DLD1 (cell line): Measurements from ENCODE around the gene ERI2.

Experiments
- in situ Hi-C: cut with HindIII; loops from 2 replicates; pipeline ENCODE4 v1.10.0; 2017; ENCODE audit warnings: low sequenced_read_pairs

The ERI2 gene, protein sequence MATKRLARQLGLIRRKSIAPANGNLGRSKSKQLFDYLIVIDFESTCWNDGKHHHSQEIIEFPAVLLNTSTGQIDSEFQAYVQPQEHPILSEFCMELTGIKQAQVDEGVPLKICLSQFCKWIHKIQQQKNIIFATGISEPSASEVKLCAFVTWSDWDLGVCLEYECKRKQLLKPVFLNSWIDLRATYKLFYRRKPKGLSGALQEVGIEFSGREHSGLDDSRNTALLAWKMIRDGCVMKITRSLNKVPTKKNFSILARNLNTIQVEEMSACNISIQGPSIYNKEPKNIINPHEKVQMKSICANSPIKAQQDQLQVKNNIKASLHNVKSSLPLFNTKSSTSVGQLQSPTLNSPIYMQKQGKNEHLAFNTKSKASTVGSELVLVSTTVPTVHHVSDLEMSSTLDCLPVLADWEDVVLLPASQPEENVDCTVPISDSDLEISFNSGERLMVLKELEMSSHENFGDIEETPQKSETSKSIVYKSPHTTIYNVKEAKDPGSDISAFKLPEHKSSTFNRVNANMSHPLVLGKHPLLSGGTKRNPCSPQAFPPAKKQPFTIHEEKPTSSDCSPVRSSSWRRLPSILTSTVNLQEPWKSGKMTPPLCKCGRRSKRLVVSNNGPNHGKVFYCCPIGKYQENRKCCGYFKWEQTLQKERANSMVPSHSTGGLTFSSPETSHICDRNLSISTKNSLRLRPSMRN

GRCh38 chr16:20806168-20807050 lies at the start of gene ERI2, which contains the start of gene REXO5:
ERI2 (minus strand) TSS chr16:20806472; CDS start chr16:20806430, 42 bp downstream.
REXO5 (plus strand) TSS chr16:20806527; CDS start chr16:20806954, 427 bp downstream.
- in situ Hi-C loops: no loop called here

DNA sequence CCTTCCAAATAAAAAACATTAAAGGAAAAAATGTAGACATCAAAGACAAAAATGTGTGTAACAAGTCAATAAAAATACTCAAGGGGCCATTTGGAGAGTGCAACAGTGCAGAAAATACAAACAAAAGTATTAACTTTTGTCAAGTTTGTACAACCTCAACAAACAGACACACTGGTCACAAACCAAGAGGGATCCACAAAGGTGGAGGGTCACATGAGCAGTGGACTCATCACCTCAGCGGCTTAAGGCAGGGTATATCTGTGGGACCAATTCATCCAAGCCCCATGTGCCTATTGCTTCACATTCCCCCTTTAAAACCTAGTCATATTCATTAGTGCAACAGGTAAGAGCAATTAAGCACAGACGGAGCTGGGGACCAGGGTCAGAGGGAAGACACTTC lies 48.7 kb upstream of the ERI2 start:
- in situ Hi-C loops: loop anchor here (10.0 kb wide), 1 partner anchor 230 kb away; no protein-coding TSS in a partner anchor

DNA sequence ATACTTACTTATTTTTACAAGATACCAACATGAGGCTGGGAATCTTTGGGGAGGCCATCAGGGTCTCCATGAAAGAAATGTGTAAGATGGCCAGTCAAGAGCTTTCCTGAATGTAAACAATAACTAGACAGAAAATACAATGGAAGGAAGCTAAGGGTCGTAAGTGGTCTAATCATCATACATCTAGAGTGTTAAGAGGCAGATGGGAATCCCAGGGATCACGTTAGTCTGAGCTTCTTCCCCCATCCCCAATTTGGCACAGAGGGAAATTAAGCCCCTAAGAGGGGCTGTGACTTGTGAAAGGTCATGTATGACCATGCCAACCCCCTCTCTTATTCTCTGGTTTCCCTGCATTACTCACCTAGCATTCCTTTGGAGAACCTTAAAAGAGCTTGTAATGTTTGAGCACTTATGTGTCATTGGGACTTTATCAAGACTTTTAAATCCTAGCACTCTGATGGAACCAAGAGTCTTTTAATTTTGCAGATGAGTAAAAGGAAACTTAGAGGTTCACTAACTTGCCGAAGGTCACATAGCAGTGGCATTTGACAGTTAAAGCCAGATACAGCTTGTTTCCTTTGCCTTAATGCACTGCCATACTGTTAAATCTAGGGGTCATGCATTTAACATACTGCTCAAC lies 47.8 kb upstream of the ERI2 start:
- in situ Hi-C loops: loop anchor here (10.0 kb wide), 1 partner anchor 231 kb away; no protein-coding TSS in a partner anchor

GRCh38 chr16:20853143-20853542 lies 46.9 kb upstream of the ERI2 start:
- in situ Hi-C loops: loop anchor here (10.0 kb wide), 1 partner anchor 232 kb away; no protein-coding TSS in a partner anchor

GRCh38 chr16:20851601-20852000 lies 45.3 kb upstream of the ERI2 start:
- in situ Hi-C loops: loop anchor here (10.0 kb wide), 1 partner anchor 233 kb away; no protein-coding TSS in a partner anchor

DNA sequence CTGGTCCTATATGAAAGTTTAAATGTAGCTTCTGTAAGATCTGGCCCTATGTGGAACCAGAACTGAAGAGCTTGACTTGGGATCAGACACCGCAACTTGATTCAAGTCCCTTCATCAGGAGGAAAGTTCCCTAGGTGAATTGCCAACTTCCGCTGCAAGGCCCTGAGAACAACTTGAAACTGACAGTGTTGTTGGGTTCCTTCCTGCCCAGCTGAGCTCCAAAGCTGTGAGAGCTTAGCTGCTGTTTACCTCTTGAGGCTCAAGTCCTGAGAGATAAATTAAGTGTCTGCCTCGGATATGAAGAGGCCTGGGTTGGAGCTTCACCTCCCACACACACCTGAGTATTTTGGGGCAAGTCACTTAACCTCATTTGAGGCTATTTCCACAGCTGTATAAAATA lies 44.7 kb upstream of the ERI2 start:
- in situ Hi-C loops: loop anchor here (10.0 kb wide), 1 partner anchor 234 kb away; no protein-coding TSS in a partner anchor

DNA sequence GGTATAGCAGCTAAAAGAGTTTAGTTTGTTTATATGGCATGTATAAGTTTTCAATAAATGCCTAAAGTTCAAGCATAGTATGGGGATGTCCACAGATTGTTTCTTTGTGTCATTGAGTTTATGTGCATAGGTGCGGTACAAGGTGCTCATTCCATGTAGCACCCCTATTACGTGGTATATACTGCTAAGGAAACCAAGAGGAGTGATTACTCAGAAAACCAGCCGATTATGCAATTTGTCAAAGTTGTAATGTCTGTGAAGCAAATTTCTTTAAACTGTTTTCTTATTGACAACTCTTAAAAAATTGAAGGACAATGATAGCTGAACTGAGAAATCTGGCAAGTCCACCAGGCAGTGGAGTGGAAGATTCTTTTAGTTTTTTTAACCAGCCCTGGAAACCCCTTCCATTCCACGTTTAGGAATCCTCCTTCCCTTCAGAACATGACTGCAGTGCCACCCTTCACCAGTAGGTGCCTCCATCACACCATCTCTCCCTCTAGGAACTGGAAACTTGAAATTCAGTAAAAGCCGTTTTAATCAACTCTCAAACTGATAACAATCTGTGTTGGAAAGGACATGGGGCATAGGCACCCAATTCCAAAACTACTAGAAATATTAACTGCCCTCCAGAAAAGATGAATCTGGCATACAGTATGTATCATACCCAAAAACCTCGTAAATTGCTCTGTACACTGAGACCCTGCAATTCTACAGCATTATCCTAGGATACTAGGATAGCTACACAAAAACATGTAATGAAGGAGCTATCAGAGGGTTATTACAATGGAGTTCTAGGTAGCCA lies 43.5 kb upstream of the ERI2 start:
- in situ Hi-C loops: loop anchor here (10.0 kb wide), 3 partner anchors 75 to 235 kb away; no protein-coding TSS in a partner anchor

DNA sequence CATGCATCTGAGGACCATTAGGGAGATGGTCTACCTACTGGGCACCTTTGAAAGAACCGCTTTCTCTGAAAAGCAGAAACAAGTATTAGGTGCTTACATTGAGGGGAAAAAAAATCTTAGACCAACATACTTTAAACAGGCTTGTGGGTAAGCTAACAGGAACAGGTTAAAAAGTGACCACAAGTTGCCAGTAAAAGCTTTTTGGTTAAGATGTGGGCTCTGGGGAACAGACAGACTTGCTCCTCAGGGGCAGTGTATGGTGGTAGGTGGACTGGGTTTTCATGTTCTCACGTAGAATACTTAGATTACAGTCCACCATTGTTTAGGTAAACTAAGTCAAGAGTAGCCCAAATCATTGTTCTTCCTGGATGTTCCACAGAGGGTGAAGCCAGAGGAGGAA lies 41.3 kb upstream of the ERI2 start:
- in situ Hi-C loops: loop anchor here (10.0 kb wide), 2 partner anchors 73 to 147 kb away; no protein-coding TSS in a partner anchor

DNA sequence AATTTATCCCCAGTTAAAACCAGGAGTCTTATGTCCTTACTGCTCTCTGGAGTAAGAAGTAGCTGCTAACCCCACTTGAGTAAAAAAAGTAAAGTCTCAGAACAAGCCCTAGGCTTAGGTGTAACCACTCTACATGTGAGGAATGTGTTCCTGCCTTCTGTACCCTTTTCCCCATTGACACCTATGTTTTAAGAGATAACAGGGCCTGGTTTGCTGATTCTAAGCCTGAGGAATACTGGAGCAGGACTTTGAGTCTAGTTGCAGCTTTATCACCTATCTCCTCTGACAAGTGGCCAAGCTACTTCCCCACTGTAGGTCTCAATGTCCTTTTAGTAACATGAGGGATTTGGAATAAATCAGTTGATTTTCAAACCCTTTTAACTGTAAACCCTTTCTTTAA lies 40.3 kb upstream of the ERI2 start:
- in situ Hi-C loops: loop anchor here (10.0 kb wide), 2 partner anchors 72 to 148 kb away; no protein-coding TSS in a partner anchor

- in situ Hi-C loops: loop anchor here (10.0 kb wide), 2 partner anchors 71 to 149 kb away; no protein-coding TSS in a partner anchor
These were observed 39.8 kb upstream of the ERI2 start for GRCh38 chr16:20846030-20846429.

- in situ Hi-C loops: loop anchor here (10.0 kb wide), 2 partner anchors 70 to 150 kb away; no protein-coding TSS in a partner anchor
These were observed 38.3 kb upstream of the ERI2 start for GRCh38 chr16:20844588-20844987.

DNA sequence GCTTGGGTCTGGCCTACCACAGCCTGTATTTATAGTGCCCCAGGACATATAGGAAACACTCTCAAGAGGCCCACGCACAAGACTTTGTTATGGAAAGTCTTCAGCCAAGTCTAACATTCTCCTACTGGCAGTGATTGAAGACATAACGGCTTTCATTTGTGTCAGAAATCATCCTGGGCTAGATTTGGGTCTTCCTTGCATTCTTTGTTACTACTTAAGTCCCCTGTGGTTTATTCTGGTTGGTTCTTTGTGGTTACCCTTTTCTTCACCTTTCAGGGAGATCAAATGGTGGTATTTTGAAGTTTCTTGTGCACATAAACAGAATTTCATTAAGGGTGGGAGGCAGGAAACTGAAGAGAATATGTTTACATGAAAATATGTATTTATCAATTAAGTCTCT lies 37.8 kb upstream of the ERI2 start:
- in situ Hi-C loops: loop anchor here (10.0 kb wide), 2 partner anchors 69 to 151 kb away; no protein-coding TSS in a partner anchor

DNA sequence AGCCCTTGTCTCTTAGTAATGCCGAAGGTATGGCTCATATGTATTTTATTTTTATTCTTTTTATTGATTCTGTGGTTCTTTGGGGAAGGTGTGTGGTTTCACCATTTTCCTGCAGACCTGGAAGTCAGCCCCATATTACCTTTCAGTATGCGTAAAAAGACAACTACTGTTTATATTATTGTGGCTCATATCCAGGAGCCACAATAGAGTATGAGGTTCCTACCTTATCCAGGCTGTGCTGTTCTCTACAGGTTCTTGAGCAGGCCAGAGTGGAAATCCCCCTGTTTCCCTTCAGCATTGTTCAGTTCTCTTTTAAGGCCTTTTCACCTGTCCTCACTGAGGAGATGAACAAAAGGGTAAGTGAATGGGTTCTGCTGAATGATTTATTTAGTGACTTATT lies 33.2 kb upstream of the ERI2 start:
- in situ Hi-C loops: no loop called here

GRCh38 chr16:20838240-20838639 lies 32.0 kb upstream of the ERI2 start:
- in situ Hi-C loops: no loop called here

- in situ Hi-C loops: no loop called here
These were observed 26.8 kb upstream of the ERI2 start for GRCh38 chr16:20833086-20833485.

DNA sequence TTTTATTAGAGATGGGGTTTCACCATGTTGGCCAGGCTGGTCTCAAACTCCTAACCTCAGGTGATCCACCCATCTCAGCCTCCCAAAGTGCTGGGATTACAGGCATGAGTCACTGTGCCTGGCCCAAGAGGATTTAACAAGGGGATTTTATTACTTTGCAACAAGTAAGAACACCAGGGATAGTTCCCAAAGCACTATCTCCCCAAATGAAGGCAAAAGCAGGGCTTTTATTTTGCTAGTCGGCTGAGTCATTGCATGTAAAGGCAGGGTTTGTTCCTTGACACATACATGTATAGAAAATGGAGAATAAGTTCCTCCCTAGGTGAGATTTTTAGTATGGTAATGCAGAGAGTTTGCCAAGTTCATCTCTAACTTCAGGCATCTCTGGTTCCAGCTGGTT lies 24.1 kb upstream of the ERI2 start:
- in situ Hi-C loops: no loop called here

DNA sequence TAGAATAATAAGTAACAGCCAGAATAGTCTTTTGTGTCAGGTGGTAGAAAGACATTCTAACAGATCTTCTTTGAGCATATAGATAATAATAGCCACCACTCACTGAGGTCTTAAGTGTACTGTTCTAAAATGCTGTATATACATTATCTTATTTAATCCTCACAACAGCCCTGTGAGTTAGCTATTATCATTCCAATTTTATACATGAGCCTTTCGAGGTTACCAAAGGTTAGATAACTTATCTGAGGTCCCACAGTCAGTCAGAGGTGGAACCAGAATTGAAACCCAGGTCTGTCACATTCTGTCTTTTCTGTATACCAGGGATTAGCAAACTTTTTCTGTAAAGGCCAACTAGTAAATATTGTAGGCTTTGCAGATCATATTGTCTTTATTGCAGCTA lies 23.3 kb upstream of the ERI2 start:
- in situ Hi-C loops: no loop called here

- in situ Hi-C loops: no loop called here
These were observed 19.8 kb upstream of the ERI2 start for GRCh38 chr16:20826039-20826566.
